HL-60/S4 (cell line): Measurements from ENCODE around the gene IL1RL1.

Experiments
- in situ Hi-C: fragments of 300-500 bp; cut with MboI; formaldehyde crosslinking; loops from 2 replicates; pipeline ENCODE4 v1.14.3; 2022; ENCODE audit warnings: low sequenced_read_pairs

The IL1RL1 gene

GRCh38 chr2:102310964-102311640 is at the start of gene IL1RL1:
Gene IL1RL1, plus strand, starts transcription at chr2:102311563. Its CDS starts 26,702 bp downstream, at chr2:102338265.
- in situ Hi-C loops: no loop called here

DNA sequence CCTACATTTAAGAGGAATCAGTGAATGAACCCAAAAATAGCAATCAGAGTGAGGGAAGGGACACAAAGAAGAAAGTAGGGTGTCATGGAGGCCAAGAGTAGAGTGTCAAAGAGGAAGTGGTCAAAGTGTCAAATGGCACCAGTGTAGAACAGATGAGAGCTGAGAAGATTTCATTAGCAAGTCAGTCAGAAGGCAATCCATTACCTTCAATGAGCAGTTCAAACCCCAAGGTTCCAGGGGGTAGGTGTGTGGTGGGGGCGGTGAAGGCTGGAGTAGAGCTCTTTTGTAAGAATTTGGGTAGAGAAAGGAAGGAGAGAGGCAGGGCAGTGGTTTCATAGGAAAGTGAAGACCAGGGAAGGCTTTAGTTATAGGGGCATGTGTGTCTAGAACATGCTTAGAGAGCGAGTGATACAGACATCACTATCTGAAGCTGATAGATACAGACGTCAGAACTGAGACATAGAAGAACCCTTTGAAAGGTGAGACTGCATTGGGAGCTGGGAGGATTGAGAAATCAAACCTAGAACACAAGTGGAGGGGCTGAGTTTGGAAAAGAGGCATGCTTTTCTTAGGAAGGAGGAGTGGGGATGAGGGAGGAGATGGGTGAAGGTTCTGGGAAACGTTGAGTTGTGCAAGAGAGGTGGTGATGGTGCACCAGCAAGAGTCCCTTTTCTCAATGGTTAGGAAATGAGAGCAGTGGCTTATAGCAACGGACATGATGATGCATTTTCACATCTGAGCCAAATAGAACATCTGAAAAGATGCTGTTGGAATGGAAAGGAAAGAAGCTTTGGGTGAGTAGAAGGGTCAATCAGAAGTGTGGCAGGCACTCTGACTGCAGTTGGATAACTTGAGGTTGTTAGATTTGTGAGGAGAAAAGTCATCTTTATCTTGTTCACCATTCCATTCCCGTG is 48.9 kb upstream of the IL1RL1 start:
- in situ Hi-C loops: no loop called here

DNA sequence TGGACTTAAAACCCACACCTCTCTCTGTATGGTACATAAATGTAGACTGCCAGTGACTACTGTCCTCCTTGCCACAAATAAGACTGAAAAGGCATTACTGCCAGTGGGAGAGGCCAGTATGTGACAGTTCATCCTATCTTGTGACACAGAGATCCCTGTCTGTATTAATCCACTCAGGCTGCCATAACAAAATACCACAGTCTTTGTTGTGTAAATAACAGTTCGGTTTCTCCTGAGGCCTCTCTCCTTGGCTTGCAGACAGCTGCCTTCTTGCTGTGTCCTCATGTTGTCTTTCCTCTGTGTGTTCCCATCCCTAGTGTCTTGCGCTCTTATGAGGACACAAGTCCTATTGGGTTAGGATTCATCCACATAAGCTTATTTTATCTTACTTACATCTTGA is 46.4 kb upstream of the IL1RL1 start:
- in situ Hi-C loops: no loop called here

DNA sequence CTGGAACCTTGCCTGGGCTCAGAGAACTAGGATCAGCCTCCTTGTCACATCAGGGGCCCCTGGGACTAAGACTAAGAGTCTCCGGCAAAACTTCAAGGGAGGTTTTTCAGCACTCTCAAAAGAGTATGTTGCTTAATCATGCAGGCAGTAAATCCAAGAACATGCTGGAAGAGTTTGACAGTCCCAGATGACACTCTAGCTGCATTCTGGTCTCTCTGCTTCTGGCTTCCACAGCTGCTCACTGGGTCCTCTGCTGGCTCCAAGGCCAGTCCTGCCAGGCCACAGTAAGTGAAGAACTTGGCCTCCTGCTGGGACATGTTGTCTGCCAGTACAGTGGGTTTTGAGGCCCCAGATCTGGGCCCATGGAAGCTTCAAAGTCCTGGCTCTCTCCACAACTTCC is 45.2 kb upstream of the IL1RL1 start:
- in situ Hi-C loops: no loop called here

- in situ Hi-C loops: no loop called here
Observed at GRCh38 chr2:102267774-102268173, 43.6 kb upstream of the IL1RL1 start.

DNA sequence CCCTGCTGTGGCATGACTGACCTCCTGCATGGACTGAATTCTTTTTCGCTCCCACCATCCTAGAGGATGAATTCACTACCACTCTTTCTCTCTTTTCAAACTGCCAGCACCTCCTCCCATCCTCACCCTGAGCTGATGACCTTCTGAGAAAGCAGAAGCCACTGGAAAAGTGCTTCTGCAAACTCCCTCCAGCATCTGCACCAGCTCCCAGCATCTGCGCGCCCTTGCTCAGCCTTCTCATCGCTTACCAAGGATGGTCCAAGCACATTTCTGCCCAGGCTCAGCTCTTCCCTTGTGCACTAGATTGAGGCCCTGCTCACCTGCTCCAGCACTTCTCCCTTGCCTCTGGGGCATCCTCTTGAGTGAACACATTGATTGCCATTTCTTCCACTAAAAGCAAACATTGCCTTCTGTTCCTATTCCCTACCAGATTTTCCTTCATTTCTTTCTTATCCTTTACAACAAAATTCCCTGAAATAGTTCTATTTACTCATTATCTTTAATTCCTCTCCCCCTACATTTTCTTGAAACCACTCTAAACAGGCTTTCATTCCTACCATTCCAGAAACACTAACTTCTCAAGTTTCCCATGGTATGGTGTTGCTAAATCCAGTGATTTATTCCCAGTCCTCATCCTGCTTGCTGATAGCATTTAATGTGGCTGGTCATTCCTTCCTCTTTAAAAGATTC is 42.7 kb upstream of the IL1RL1 start:
- in situ Hi-C loops: no loop called here

DNA sequence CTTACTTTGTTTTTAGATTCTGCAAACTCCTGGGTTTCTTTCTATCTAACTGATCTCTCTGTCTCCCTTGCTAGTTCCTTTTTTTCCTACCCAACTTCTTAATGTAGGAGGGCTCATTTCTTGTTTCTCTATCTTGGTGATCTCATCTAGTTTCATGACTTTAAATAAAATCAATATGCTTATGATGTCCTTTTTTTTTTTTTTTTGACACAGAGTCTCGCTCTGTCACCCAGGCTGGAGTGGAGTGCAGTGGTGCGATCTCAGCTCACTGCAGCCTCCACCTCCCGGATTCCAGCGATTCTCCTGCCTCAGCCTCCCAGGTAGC is 42.2 kb upstream of the IL1RL1 start:
- in situ Hi-C loops: no loop called here

DNA sequence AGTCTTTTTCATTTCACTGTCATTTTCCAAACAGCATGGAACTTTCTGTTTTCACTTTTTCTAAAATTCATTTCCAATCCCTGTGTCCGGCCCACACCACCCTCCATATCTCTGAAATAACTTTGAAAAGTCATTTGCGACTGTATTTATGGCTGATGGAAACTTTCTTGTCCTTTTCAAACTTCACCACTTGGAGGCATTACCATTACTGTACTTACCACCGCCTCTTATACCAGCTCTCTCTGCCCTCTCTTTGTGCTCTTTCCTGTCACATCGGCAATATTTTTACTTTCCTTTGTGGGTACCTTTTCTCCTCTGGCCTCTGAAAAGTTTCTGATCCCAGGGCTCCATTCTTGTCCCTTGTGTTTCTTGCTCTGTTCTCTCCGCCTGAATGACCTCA is 39.5 kb upstream of the IL1RL1 start:
- in situ Hi-C loops: no loop called here

DNA sequence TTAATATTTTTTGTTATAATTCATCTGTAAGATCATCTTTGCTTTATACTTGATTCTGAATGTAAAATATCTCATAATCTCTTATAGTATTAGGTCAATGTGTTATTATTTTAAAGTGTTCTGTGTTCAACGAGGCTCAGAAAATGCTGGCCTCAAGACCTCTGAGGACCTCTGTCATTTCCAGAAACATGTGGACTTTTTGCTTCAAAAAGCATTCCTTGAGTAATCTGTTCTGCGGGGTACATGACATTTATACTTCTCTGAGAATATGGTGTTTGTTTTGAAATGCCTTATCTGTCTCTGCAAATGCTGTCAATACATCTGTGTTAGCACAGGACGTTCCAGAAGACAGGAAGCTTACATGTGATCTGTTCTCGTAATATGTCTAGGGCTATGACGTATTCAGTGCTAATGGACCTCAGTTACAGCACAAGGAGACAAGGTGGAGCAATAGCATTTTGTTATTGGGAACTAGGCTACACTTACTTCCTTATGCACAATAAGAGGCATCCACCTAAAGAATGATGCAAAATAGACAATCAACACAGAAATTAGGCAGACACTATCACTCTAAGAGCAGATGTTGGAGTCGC is 37.6 kb upstream of the IL1RL1 start:
- in situ Hi-C loops: no loop called here

DNA sequence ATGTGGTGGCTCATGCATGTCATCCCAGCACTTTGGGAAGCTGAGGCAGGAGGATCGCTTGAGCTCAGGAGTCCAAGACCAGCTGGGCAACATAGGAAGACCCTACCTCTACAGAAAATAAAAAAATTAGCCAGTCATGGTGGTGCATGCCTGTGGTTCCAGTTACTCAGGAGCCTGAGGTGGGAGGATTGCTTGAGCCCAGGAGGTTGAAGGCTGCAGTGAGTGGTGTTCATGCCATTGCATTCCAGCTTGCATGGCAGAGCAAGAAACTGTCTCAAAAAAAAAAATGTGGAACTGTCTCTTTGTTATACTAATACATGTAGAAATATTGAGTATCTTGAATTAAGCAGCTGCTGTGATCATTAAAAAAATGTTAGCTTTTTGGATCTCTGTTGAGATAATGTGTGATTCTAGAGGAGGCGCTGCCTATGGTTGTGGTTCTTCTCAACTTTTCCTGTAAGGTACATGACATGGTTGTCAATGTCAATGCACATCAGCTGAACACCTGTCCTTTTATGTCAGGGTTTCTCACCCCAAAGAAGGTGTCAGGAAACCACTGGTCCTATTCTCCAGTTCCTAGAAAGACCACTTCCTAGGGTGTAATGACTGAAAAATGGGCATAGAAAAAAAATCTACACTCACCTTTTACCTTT is 34.7 kb upstream of the IL1RL1 start:
- in situ Hi-C loops: no loop called here

DNA sequence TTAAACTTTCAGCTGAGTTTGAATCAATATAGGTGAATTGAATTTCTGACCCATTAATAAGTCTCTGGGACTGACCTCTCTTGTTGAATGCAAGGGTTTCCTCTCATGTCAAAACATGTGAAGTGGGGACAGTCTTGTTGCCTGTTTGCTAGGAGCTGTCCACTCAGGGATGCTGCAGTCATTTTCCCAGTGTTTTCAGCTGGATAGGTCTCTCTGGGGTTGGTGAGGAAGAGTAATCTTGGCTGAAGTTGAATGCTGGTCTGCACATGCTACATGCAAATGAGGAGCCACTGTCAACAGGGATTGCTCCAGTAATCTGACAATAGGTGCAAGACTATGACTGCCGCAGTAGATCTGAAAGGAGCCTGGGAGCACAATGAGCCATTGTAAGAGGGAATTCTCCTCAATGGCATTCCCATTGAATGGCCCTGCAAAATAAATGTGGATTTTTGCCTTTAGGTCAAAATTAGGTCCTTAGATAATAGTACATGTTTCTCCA is 34.1 kb upstream of the IL1RL1 start:
- in situ Hi-C loops: no loop called here

DNA sequence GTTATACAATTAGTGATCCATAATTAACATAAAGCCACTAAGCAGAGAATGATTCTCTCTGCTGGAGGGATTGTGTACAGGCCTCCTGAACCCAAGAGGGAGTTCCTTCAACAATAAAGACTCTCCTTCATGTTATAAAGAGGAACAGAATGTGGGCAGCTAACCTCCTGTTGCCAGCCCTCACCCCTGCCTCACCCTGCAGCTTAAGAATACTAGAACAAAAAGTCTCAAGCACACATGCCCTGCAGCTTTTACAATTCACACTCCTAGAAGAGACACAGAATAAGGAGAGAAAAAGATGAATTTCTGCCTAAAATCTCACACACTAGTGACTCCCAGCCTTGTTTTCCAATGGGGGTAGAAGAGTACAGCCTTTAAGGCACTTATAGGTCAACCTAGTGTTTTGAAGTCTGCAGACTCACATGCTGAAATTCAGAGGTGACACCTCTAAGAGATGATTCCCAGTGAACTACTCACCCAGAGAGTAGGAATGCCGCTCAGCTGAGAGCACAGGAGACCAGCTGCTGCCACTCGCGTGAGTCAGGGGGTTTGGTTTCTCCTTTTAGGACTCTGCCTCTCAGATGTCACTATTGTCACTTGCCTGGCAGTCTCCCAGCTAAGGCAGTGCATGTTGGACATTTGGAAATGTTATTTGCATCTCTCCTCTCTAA is 32.5 kb upstream of the IL1RL1 start:
- in situ Hi-C loops: no loop called here

GRCh38 chr2:102279391-102279735 is 32.0 kb upstream of the IL1RL1 start:
- in situ Hi-C loops: no loop called here

- in situ Hi-C loops: no loop called here
Observed at GRCh38 chr2:102282678-102283091, 28.7 kb upstream of the IL1RL1 start.

DNA sequence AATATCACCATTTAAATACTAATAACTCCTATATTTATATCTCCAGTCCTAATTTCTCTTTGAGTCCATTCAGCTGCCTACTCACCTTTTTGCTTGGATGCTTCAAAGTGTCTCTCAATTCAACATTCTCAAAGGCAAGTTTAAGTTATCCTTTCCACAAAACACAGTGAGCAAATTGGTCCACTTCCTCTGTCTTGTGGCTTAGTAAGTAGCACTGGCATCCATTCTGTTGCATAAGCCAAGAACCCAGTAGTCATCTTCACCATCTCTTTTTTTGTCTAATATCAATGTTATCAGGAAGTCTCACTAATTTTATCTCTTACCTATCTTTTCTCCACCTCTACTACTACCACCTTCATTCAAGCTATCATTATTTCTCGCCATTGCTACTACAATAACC is 27.4 kb upstream of the IL1RL1 start:
- in situ Hi-C loops: no loop called here

- in situ Hi-C loops: no loop called here
Observed at GRCh38 chr2:102284611-102285010, 26.8 kb upstream of the IL1RL1 start.

GRCh38 chr2:102285368-102285767 is 26.0 kb upstream of the IL1RL1 start:
- in situ Hi-C loops: no loop called here

DNA sequence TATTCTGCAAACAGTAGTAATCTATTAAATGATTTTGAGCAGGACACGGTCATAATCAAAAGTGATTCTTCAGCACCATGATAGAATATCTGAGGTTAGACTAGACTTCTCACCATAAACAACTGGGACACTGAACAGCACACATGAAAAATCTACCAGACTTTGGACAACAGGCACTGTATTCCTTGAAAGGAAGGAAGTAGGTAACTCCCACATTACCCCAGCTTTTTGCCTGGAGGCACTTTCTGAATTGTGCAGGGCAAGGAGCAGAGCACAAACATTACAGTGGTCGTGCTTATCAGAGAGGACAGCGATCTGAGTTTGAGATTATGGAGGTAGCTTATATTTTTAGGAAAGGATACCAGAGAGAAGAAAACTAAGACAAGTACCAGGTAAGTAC is 25.3 kb upstream of the IL1RL1 start:
- in situ Hi-C loops: no loop called here

DNA sequence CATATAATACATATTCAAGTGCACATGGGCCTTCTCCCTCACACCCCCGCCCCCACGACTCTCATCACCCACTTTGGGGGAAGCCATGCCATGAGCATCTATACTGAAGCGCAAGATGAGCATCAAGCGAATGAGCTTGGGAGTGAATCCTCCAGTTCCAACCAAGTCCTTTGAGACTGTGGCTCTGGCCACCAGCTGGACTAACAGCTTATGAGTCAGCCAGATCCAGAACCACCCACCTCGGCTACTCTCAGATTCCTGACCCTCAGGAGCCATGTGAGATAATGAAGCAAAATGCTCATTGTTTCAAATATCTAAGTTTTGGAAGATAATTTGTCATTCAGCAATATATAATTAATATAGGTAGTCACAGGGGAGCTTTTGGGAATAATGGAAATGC is 22.2 kb upstream of the IL1RL1 start:
- in situ Hi-C loops: no loop called here

GRCh38 chr2:102290594-102290993 is 20.8 kb upstream of the IL1RL1 start:
- in situ Hi-C loops: no loop called here
